ENCODE data around the gene ERCC2. TPM values are rescaled to one million over a fixed set of nuclear protein-coding genes. Genes with fewer than 3 reads are reported as not detected.
A peak's percentile ranks its signal among the peaks of the same experiment; 100 is the strongest.

Gene ERCC2
- total and polyA plus RNA-seq, 2 experiments from 2014 or later: 33.3 to 81.1 TPM

- Mint-ChIP-seq H3K27ac (no peak overlapping the region), H3K36me3 (ENCODE audit: low read depth) (no peaks in the 10 kb centered on the region), H3K4me3 (no peak overlapping the region), H3K27me3 (ENCODE audit: insufficient read depth, low read depth, poor library complexity) (peaks cover 39% of the 10 kb centered on the region), H3K4me1 (no peaks in the 10 kb centered on the region; the same call in 2 of the 3 replicates), H3K9me3 (no peaks in the 10 kb centered on the region)
- no peak overlapping the region for H2AFZ ChIP-seq
- H4K20me1 ChIP-seq (replicated peaks; ENCODE audit: insufficient read depth): no peaks in the 10 kb centered on the region
- no peaks in the 10 kb centered on the region for H3K9me2 ChIP-seq (ENCODE audit: insufficient read depth)
- DNase-seq (ENCODE audit: low spot score) (no peak), ATAC-seq (peak; percentile 22; the same call in 2 of the 3 replicates)
- no peaks in the 10 kb centered on the region for H3K4me1 ChIP-seq (ENCODE audit: insufficient read depth)
- TF ChIP-seq STAT1 (IDR thresholded peaks at IDR 0.05; ENCODE audit: unreplicated experiment) (no peak), EZH2 (IDR thresholded peaks at IDR 0.05; ENCODE audit: low read depth, unreplicated experiment) (no peak), CREB1 (CRISPR knock-in tag; IDR thresholded peaks at IDR 0.05; ENCODE audit: low read depth) (no peak), ETS1 (IDR thresholded peaks at IDR 0.05) (no peak), NANOG (IDR thresholded peaks at IDR 0.05; ENCODE audit: borderline replicate concordance) (no peak), EZH2phosphoT487 (IDR thresholded peaks at IDR 0.05; ENCODE audit: unreplicated experiment) (no peak), ZNF331 (CRISPR knock-in tag; IDR thresholded peaks at IDR 0.05; ENCODE audit: low read depth) (no peak), ZNF114 (CRISPR knock-in tag; IDR thresholded peaks at IDR 0.05) (no peak), ZNF462 (CRISPR knock-in tag; IDR thresholded peaks at IDR 0.05) (no peak), JUNB (IDR thresholded peaks at IDR 0.05; ENCODE audit: unreplicated experiment) (no peak), POLR2AphosphoS5 (IDR thresholded peaks at IDR 0.05; ENCODE audit: low read depth) (no peak)
- TF ChIP-seq, protein P1, sequence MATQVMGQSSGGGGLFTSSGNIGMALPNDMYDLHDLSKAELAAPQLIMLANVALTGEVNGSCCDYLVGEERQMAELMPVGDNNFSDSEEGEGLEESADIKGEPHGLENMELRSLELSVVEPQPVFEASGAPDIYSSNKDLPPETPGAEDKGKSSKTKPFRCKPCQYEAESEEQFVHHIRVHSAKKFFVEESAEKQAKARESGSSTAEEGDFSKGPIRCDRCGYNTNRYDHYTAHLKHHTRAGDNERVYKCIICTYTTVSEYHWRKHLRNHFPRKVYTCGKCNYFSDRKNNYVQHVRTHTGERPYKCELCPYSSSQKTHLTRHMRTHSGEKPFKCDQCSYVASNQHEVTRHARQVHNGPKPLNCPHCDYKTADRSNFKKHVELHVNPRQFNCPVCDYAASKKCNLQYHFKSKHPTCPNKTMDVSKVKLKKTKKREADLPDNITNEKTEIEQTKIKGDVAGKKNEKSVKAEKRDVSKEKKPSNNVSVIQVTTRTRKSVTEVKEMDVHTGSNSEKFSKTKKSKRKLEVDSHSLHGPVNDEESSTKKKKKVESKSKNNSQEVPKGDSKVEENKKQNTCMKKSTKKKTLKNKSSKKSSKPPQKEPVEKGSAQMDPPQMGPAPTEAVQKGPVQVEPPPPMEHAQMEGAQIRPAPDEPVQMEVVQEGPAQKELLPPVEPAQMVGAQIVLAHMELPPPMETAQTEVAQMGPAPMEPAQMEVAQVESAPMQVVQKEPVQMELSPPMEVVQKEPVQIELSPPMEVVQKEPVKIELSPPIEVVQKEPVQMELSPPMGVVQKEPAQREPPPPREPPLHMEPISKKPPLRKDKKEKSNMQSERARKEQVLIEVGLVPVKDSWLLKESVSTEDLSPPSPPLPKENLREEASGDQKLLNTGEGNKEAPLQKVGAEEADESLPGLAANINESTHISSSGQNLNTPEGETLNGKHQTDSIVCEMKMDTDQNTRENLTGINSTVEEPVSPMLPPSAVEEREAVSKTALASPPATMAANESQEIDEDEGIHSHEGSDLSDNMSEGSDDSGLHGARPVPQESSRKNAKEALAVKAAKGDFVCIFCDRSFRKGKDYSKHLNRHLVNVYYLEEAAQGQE (IDR thresholded peaks at IDR 0.05; ENCODE audit: unreplicated experiment): no peak
- TF ChIP-seq, protein P2, sequence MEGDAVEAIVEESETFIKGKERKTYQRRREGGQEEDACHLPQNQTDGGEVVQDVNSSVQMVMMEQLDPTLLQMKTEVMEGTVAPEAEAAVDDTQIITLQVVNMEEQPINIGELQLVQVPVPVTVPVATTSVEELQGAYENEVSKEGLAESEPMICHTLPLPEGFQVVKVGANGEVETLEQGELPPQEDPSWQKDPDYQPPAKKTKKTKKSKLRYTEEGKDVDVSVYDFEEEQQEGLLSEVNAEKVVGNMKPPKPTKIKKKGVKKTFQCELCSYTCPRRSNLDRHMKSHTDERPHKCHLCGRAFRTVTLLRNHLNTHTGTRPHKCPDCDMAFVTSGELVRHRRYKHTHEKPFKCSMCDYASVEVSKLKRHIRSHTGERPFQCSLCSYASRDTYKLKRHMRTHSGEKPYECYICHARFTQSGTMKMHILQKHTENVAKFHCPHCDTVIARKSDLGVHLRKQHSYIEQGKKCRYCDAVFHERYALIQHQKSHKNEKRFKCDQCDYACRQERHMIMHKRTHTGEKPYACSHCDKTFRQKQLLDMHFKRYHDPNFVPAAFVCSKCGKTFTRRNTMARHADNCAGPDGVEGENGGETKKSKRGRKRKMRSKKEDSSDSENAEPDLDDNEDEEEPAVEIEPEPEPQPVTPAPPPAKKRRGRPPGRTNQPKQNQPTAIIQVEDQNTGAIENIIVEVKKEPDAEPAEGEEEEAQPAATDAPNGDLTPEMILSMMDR (conservative IDR thresholded peaks at IDR 0.05; ENCODE audit: low read depth in 2 of 2): no peak
- no peaks in the 10 kb centered on the region for H3K36me3 ChIP-seq (ENCODE audit: insufficient read depth)
- no peak overlapping the region for H3K4me2 ChIP-seq
- no peak overlapping the region for H3K27ac ChIP-seq (ENCODE audit: low read depth)
- no peak overlapping the region for H3K4me3 ChIP-seq
- H3K79me2 ChIP-seq (replicated peaks; ENCODE audit: insufficient read depth): no peaks in the 10 kb centered on the region
- peaks cover 44% of the 10 kb centered on the region for H3K27me3 ChIP-seq (ENCODE audit: insufficient read depth)
- H3F3A ChIP-seq (replicated peaks; ENCODE audit: low read depth): no peaks in the 10 kb centered on the region
Observed at GRCh38 chr19:45315304-45315703, 55.1 kb downstream of the ERCC2 start.

Measured in GM23338 (cell line).